Measurements from ENCODE around the gene HOXA11.

The HOXA11 gene

DNA sequence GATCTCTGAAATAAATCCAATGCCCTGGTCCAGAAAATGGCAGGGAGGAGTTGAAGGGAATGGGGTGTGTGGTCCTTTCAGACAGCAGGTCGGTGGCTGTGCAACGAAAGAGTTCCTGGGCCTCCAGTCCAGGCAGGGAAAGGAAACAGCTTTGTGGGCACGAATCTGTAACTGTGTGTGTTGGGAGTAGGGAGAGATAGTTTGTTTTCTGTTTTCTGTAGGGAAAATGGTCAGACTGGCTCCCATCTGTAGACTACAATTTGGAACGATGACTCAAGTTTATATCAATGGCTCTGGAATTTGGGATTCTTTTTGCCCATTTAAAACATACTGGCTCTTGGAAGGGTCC lies 17.1 kb downstream of the HOXA11 start:
- DNase-seq: no peak

DNA sequence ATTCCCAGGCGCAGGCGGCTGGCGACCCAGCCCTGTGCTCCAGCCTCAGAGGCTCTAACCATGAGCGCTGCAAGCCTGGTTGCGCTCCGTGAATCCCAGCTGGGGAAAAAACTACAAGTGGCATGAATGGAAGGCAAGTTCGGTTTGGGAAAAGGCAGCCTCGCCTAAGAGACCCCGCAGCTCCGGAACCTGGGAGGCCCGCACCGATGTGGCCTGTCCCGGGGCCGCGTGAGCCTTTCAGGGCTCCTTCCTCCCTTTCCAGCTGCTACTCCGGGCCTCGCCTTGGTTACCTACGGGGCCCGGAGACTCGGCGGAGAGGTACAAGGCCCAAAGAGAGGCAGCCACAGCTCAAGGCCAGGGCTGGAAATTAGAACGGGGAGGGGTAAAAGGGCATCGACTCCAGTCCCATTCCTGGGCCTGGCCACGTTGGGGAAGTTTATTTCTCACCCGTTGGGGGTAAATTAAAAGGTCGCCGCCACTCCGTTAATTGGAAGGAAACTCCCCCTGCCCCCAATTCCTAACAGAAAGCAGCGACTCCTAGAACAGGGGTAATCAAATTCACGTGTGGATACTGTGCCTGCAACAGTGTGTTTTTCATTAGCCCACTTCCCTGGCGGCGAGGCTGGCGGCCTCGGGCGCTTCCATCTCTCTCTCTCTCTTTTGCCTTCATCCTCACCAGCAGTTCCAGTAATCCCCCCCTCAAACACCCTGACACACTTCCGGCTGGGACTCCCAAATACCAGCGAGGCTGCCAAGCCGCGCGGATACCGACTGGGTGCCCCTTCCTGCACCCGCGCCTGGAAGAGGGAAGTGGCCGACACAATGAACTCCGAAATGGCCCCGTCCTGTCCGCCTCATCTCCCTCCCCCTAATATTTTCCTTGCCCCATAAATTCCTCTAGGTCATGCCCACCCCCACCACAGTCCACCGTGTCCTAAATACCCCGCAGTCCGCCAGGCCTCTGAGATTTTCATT lies 18.2 kb downstream of the HOXA11 start:
- DNase-seq: no peak

- no peak for DNase-seq
Measured at GRCh38 chr7:27165996-27166530, 19.0 kb downstream of the HOXA11 start.

DNA sequence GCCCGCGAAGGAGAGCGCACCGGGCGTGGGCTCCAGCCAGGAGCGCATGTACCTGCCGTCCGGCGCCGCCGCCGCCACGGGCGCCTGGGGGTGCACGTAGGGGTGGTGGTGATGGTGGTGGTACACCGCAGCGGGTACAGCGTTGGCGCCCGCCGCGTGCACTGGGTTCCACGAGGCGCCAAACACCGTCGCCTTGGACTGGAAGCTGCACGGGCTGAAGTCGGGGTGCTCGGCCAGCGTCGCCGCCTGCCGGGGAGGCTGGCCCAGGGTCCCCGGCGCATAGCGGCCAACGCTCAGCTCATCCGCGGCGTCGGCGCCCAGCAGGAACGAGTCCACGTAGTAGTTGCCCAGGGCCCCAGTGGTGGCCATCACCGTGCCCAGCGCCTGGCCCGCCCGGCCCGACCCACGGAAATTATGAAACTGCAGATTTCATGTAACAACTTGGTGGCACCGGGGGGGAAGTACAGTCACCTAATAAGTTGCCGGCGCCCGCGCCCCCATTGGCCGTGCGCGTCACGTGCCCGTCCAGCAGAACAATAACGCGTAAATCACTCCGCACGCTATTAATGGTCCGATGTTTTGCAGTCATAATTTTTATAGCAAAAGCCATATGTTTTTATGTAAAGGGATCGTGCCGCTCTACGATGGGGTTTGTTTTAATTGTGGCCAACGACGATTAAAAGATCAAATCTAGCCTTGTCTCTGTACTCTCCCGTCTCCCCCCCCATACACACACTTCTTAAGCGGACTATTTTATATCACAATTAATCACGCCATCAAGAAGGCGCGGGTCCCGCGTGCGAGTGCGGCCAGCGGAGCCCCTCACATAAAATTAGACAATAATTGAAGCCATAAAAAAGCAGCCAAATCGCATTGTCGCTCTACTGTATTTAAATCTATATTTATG lies 19.7 kb downstream of the HOXA11 start, which contains the start of gene HOXA9:
Gene HOXA9 (minus strand): TSS at position 449 of the 907 bp plus-strand sequence. CDS start 80 bp downstream, at position 369.
- DNase-seq: no peak

DNA sequence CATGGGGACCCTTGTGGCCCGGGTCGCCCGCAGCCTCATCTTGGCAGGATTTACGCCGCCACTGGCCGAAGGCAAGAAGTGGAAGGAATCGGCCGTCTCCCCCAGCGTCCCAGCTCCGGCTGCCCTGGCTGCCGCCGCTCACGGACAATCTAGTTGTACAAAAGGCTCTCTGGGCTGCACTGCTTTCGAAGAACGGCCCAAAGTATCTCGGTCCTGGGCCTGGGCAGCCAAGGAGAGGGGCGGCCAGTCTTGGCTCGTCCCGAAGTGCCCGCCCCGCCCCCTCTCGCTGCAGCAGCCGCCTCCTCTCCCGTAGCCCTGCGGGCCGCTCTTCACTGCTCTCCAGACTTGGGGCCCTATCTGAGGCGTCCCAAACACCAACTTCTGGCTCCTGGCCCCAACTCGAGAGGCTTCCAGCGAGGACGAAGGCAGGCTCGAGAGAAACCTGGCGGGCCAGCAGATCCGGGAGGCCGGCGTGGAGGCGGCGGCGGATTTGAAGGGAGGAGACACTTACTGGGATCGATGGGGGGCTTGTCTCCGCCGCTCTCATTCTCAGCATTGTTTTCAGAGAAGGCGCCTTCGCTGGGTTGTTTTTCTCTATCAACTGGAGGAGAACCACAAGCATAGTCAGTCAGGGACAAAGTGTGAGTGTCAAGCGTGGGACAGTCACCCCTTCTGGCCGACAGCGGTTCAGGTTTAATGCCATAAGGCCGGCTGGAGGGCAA lies 20.5 kb downstream of the HOXA11 start:
- no peak for DNase-seq

DNA sequence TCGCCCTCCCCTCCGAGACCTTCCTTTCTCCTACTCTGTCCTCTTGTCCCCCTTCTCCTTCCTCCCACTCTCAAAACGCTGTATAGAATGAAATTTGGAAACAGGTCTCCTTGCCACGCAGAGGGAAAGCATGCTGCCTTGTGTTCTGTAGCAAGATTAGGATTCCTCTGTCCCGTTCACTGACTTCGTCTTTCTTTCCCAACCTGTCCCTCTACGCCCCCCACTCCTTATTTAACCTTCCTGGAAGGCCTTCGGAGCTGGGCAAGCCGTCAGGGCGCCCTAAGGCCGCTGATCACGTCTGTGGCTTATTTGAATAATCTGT lies 21.0 kb downstream of the HOXA11 start:
- DNase-seq: no peak

- no peak for DNase-seq
Measured at GRCh38 chr7:27163288-27164044, 21.6 kb downstream of the HOXA11 start.

DNA sequence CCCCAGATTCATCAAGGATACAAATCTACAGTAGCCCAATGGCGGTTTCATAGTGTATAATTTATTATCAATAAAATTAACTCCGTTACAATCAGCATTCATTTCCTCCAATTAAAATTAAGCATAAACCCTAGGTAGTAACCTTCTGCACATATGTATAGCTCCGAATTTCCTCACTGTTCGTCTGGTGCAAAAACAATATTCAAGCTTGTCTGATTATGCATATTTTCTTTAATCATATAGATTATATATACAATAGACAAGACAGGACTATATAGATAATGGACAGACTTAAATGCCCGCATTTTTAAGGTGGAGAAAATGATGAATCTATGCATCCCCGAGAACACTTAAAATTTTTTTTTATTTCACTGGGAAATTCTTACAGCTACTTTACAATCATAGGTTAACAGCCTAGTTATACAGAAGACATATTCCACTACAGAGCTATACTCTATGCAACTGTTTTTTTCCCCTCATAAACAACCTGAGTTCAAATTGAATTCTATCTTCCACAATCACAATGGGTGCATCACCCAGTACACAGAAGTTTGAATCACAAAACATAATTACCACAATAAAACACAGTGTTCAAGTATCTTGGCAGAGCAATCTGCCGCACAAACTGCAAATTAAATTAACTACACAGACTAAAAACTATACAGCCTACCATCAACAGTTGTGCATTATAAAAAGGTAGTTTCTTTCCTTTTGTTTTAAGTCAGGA lies 22.3 kb downstream of the HOXA11 start:
- DNase-seq: no peak

DNA sequence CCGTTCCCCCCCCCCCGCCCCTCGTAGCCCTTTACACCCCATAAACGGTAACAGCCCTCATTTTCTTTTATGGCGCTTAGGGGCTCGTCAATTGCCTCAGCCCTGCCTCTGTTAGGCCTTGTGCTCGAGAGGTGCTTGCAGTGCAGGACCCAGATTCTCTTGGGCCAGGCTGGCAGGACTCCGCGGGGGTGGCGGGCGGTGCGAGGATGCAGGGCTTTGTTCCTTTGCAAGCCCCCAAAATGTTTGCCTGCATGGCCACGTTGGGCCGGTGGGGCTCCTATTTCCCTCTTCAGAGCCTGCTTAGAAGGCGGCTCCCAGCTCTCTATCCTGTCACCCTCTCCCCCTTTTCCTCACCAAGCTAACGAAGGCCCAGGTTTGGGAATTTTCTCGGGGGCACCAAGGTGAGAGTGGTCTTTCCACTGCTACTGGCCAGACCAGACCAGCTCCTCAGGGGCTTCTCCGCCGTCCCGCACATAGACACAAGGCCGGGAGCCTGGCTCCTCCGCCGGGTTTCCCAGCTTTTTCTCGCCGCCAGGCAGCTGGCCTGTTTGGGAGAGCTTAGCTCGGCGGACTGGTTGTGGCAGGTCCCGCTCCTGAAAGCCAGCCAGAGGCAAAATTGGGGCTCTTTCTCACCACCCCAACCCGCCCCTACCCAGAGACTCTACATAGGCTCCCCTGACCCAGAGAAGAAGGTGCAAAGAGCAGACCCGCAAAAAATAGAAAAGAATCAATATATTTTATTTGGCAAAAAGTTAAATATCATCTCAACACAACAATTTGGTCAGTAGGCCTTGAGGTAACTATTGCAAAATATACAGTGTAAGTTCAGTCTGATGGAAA lies 23.1 kb downstream of the HOXA11 start:
- no peak for DNase-seq

DNA sequence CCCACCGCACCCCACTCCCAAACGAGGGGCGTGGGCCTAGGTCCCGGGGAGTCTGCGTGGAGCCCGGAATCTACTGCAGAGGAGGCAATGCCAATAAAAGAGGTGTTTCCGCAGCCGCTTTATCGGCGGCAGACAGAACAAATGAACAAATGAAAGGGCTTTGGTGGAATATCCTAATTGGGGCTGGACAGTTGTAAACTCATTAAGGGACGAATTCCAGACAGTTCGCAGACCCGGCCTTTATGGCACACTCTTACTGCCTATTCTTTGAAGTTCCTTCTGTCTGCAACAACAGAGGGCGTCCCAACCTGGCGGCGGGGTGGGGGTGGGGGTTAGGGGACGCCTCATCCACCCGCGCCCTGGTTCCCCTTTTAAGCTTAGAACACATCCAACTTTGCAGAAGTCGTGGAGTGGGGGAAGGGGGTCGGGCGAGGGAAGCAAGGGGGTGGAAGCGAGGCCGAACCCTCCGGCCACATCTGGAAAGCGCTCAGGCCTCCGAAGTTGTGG lies 23.8 kb downstream of the HOXA11 start:
- DNase-seq: no peak

DNA sequence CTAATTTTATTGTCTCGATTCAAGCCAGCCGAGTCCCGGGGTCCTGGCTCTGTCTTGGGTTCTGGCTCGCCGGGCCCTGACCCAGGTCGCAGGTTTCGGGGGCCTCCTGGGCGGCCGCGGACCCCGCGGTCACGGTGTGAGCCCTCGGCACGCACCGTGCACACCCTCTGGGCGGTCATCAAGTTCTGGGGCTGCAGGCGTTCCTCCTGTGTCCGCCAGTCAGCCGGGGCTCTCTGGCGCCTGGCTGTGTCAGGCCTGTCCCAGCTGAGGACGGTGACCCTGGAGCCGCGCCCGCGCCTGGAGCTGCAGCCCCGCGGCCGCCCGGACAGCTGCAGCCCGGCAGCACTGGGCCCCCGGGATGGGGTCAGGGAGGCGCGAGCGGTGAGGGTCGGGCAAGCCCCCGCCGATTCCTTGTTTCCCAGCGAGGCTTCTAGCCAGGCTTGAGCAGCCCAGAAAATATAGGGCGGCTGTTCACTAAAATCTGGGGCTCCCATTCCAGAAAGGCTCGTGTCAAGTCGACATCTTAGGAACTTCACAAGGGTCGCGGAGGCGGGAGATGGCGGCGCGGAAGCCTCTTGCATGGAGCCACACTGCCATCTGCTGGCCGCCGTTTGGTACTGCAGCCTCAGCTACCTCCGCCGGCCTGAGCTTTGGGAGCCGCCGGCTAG lies 24.4 kb downstream of the HOXA11 start:
- peak; percentile 40 for DNase-seq

DNA sequence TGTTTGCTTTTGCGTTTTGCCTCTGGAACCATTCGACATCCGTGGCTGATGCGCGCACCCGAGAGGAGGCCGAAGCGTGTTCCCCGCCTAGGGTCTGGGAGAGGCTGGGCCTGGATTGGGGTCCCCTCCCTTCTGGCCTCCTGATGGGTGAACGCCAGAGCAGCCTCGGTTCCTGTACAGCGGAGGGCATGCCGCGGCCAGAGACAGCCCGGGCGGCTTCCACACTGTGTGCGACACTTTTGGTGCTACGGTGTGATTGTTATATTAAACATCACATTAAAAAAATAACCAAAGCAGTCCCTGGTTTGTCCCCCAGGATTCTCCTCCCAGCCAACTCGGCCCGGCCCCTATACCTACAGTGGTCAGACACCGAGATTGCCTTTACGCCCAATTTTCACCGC lies 24.9 kb downstream of the HOXA11 start:
- no peak for DNase-seq

DNA sequence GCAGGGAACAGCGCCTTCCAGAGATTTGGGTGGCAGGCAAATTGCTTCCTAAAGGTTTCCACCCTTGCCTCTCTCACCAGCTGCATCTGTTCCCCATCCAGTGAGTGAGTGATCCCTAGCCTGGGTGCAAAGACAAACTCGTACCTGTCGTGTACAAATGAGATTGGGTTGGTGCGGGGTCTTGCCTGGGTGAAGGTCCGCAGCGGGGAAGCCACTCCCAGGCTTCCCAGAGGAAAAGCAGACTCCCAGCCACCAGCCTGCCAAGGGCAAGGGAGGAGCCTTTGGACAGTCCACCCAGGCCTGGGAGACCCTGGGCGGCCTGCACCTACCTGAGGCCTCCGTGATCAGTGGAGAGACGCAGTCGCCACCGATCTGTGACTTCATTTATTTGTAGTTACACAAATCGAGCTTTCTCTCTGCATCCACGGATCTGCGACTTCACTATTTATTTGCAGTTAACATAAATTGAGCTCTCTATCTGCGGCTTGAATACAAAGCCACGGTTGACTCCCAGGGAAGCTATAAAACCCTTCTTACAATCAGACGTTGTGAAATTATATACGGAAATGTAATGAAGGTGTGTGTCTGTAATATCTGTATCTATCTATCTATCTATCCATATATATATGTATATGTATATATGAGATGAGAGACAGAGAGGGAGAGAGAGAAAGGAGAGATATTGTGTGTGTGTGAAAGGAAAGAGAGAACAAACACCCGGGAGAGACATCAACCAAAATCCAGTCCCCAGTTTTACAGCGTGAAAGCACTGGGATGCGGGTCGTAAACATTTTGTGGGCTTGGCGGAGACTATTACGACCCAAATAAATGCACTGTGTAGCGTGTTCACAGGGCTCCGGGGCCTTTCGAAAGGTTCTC lies 25.5 kb downstream of the HOXA11 start:
- DNase-seq: no peak

GRCh38 chr7:27158436-27159265 lies 26.4 kb downstream of the HOXA11 start:
- no peak for DNase-seq

- no peak for DNase-seq
Measured at GRCh38 chr7:27157702-27158431, 27.2 kb downstream of the HOXA11 start.

DNA sequence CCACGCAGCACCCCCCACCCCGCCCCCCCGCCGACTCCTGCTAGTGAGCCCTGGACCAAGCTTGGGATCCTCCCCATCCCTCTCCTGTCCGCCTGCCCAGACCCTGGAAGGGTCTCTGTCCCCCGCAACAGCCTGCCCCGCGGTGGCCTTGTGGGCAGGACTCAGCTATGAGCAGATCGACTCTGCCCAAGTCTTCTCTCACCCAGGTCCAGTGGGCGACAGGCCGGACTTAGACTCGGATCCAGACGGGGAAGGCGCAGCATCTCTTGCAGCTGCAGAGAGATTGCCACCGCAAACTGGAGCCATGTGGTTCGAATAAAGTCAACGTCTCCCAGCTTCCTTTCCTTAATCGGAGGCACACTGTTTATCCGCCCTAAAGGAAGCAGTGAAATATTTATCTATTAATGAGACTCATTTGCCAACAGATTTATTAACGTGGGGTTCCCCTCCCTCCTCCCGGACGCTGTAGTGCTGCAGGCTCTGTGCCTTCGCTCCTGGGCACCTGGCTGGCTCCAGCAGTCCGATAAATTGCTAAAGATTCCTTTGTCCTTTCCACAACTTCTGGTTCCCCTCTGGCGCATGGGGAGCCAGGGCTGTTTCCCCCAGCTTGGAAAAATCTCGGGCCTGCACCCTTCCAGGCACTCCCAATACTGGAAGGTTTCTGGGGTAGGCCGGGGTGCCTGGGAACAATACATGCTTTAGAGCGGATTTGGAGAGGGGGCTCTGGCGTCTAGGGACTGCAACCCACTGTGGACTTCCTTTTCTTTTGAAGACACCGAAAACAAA lies 27.9 kb downstream of the HOXA11 start:
- DNase-seq: no peak

Data from NCI-H2081 treated with DMSO at 0.1 percent for 48 hours (cell line).